ENCODE measurements around the gene KLHL26.
"Not testable (repeated sequence)": the region's sequence is repeated elsewhere in the genome, so short reads cannot be mapped to it uniquely, and the experiment has no call there.

Gene KLHL26

GRCh38 chr19:18596752-18597157 lies 40.1 kb upstream of the KLHL26 start:
- Histone ChIP-seq H2AFZ (ENCODE audit: low read depth, low read length, severe bottlenecking) (no peak overlapping the region), H3K4me3 (ENCODE audit: insufficient read depth, low read length, poor library complexity, severe bottlenecking) (no peak overlapping the region), H3K9me2 (replicated peaks; ENCODE audit: insufficient read depth, low read length) (no peaks in the 10 kb centered on the region), H3K79me2 (ENCODE audit: insufficient read depth, low read length) (no peaks in the 10 kb centered on the region), H3K27me3 (ENCODE audit: low read length) (no peaks in the 10 kb centered on the region), H3K9ac (ENCODE audit: low read length) (no peak overlapping the region), H3K27ac (ENCODE audit: low read depth, low read length) (no peak overlapping the region), H3K4me2 (ENCODE audit: low read depth, low read length, poor library complexity, severe bottlenecking) (no peak overlapping the region), H3K36me3 (ENCODE audit: low read length) (no peaks in the 10 kb centered on the region), H3K9me3 (ENCODE audit: insufficient read depth, low read length) (no peaks in the 10 kb centered on the region), H4K20me1 (ENCODE audit: low read depth, low read length) (no peaks in the 10 kb centered on the region), H3F3A (ENCODE audit: insufficient read depth) (no peaks in the 10 kb centered on the region)
- TF ChIP-seq CTCF (IDR thresholded peaks at IDR 0.05; ENCODE audit: insufficient read depth, low read length, poor library complexity, severe bottlenecking) = no peak
- TF ChIP-seq EZH2phosphoT487 (conservative IDR thresholded peaks at IDR 0.05; ENCODE audit: low read length) = no peak

DNA sequence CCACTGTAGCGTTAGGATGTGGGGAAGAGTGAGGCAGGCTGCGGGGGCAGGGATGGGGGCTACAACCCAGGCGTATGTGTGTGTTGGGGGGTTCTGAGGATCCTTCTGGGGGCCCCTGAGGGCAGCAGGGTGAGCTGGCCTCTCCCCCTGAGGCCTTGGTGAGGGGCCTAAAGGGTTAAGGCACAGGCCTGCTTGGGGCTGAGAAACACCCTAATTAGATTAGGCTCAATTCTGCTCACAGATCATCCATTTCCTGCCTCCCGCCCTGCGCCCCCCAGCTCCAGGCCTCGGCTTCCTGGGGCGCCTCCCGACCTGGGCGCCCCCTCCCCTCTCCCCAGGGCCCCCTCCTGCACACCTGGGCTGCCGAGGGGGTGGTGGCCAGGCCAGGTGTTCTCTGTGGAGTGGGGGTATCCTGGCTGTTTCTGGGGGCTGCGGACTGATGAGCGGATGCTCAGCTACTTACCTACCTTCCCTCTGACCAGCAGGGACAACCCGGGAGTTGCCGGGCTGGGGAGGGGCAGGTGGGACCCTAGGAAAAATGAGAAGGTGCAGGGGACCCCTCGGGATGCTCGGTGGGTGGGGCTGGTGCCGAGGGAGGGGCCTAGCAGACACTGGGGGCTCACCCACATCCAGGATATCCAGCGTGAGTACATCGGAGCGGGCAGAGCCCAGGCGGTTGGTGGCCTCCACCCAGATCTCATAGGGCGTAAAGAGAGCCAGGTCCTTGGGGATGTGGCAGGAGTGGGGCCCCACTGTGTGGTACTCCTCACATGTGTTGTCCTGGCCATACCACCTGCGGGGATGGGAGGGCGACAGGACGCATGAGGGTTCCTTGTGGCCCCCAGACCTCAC lies 38.8 kb upstream of the KLHL26 start:
- TF ChIP-seq EZH2phosphoT487 (conservative IDR thresholded peaks at IDR 0.05; ENCODE audit: low read length) (no peak), CTCF (IDR thresholded peaks at IDR 0.05; ENCODE audit: insufficient read depth, low read length, poor library complexity, severe bottlenecking) (no peak)
- Histone ChIP-seq H3K36me3 (ENCODE audit: low read length) (no peaks in the 10 kb centered on the region), H2AFZ (ENCODE audit: low read depth, low read length, severe bottlenecking) (no peak overlapping the region), H3K9me2 (replicated peaks; ENCODE audit: insufficient read depth, low read length) (no peaks in the 10 kb centered on the region), H3K9me3 (ENCODE audit: insufficient read depth, low read length) (no peaks in the 10 kb centered on the region), H3F3A (ENCODE audit: insufficient read depth) (no peaks in the 10 kb centered on the region), H3K27me3 (ENCODE audit: low read length) (no peaks in the 10 kb centered on the region), H4K20me1 (ENCODE audit: low read depth, low read length) (no peaks in the 10 kb centered on the region), H3K27ac (ENCODE audit: low read depth, low read length) (no peak overlapping the region), H3K9ac (ENCODE audit: low read length) (no peak overlapping the region), H3K4me2 (ENCODE audit: low read depth, low read length, poor library complexity, severe bottlenecking) (no peak overlapping the region), H3K79me2 (ENCODE audit: insufficient read depth, low read length) (no peaks in the 10 kb centered on the region), H3K4me3 (ENCODE audit: insufficient read depth, low read length, poor library complexity, severe bottlenecking) (no peak overlapping the region)

GRCh38 chr19:18599485-18599884 lies 37.3 kb upstream of the KLHL26 start:
- H2AFZ ChIP-seq (ENCODE audit: low read depth, low read length, severe bottlenecking) = no peak overlapping the region
- no peaks in the 10 kb centered on the region for H3K9me2 ChIP-seq (replicated peaks; ENCODE audit: insufficient read depth, low read length)
- no peak overlapping the region for H3K27ac ChIP-seq (ENCODE audit: low read depth, low read length)
- TF ChIP-seq EZH2phosphoT487 (conservative IDR thresholded peaks at IDR 0.05; ENCODE audit: low read length) = no peak
- no peak for TF ChIP-seq CTCF (IDR thresholded peaks at IDR 0.05; ENCODE audit: insufficient read depth, low read length, poor library complexity, severe bottlenecking)
- H3K9me3 ChIP-seq (ENCODE audit: insufficient read depth, low read length) = no peaks in the 10 kb centered on the region
- no peaks in the 10 kb centered on the region for H3K27me3 ChIP-seq (ENCODE audit: low read length)
- H3K9ac ChIP-seq (ENCODE audit: low read length) = no peak overlapping the region
- no peaks in the 10 kb centered on the region for H4K20me1 ChIP-seq (ENCODE audit: low read depth, low read length)
- no peak overlapping the region for H3K4me2 ChIP-seq (ENCODE audit: low read depth, low read length, poor library complexity, severe bottlenecking)
- no peak overlapping the region for H3K4me3 ChIP-seq (ENCODE audit: insufficient read depth, low read length, poor library complexity, severe bottlenecking)
- H3K79me2 ChIP-seq (ENCODE audit: insufficient read depth, low read length) = no peaks in the 10 kb centered on the region
- H3K36me3 ChIP-seq (ENCODE audit: low read length) = no peaks in the 10 kb centered on the region
- no peaks in the 10 kb centered on the region for H3F3A ChIP-seq (ENCODE audit: insufficient read depth)

GRCh38 chr19:18600692-18601397 lies 36.0 kb upstream of the KLHL26 start:
- not testable (repeated sequence) for H3K4me2 ChIP-seq (ENCODE audit: low read depth, low read length, poor library complexity, severe bottlenecking); H3F3A ChIP-seq (ENCODE audit: insufficient read depth); H3K27ac ChIP-seq (ENCODE audit: low read depth, low read length); H3K4me3 ChIP-seq (ENCODE audit: insufficient read depth, low read length, poor library complexity, severe bottlenecking); H3K36me3 ChIP-seq (ENCODE audit: low read length); H3K27me3 ChIP-seq (ENCODE audit: low read length); H3K9me2 ChIP-seq (replicated peaks; ENCODE audit: insufficient read depth, low read length); H4K20me1 ChIP-seq (ENCODE audit: low read depth, low read length); H3K79me2 ChIP-seq (ENCODE audit: insufficient read depth, low read length); H3K9me3 ChIP-seq (ENCODE audit: insufficient read depth, low read length); H2AFZ ChIP-seq (ENCODE audit: low read depth, low read length, severe bottlenecking); H3K9ac ChIP-seq (ENCODE audit: low read length)

Measured in SU-DHL-6 (cell line).